Fibroblast of the aortic adventitia (primary cell): ENCODE measurements around the gene PARP2. TPM values are rescaled to one million over a fixed set of nuclear protein-coding genes. Genes with fewer than 3 reads are reported as not detected.
"Not testable (repeated sequence)": the region's sequence is repeated elsewhere in the genome, so short reads cannot be mapped to it uniquely, and the experiment has no call there.

Experiments used
- DNase-seq: peaks from one replicate; pipeline ENCODE4 v3.0.0-alpha.2; 2010; ENCODE audit warnings: low read depth
- H3K4me3 ChIP-seq: 2 replicates; pipeline ENCODE4 v1.5.1; 2011; ENCODE audit warnings: low read depth, mild to moderate bottlenecking, control low read depth, low read length, moderate library complexity
- CTCF ChIP-seq: IDR thresholded peaks from 2 replicates; pipeline ENCODE4 v1.5.1; 2011; ENCODE audit warnings: mild to moderate bottlenecking, low read length, control low read depth, inconsistent platforms; ENCODE audit not compliant: insufficient read depth
- total RNA-seq: library from RNA; depleted of rRNA; stranded (reverse); fragments of >200 nt; gene quantifications from 2 replicates; pipeline ENCODE4 v1.2.3, GENCODE V29; 2012; ENCODE audit warnings: low replicate concordance

PARP2 gene
- total RNA-seq, 1 donor = 19.9 TPM

GRCh38 chr14:20345366-20345765, 1.9 kb downstream of the PARP2 start:
- H3K4me3 ChIP-seq = no peak overlapping the region
- no peak for TF ChIP-seq CTCF
- DNase-seq = no peak

GRCh38 chr14:20346713-20347112, 3.3 kb downstream of the PARP2 start:
- no peak overlapping the region for H3K4me3 ChIP-seq
- no peak for TF ChIP-seq CTCF
- DNase-seq = no peak

GRCh38 chr14:20347747-20348146, 4.3 kb downstream of the PARP2 start:
- TF ChIP-seq CTCF = no peak
- no peak for DNase-seq
- no peak overlapping the region for H3K4me3 ChIP-seq

GRCh38 chr14:20350282-20350681, 6.8 kb downstream of the PARP2 start:
- DNase-seq = no peak
- no peak overlapping the region for H3K4me3 ChIP-seq
- no peak for TF ChIP-seq CTCF

- no peak overlapping the region for H3K4me3 ChIP-seq
- peak; percentile 9 for DNase-seq
- TF ChIP-seq CTCF = peak; percentile 29
Measured at GRCh38 chr14:20350860-20351259, 7.4 kb downstream of the PARP2 start.

GRCh38 chr14:20356422-20356821, 13.0 kb downstream of the PARP2 start:
- H3K4me3 ChIP-seq = no peak overlapping the region
- DNase-seq = no peak
- no peak for TF ChIP-seq CTCF

GRCh38 chr14:20358474-20358873, 15.0 kb downstream of the PARP2 start:
- H3K4me3 ChIP-seq, DNase-seq: not testable (repeated sequence)
